Gastrocnemius medialis (tissue), 4 donors: ENCODE results near the gene TP53AIP1. TPM values are rescaled to one million over a fixed set of nuclear protein-coding genes. Genes with fewer than 3 reads are reported as not detected.

Experiments
- ATAC-seq, 2 donors: fragments of 150-250 bp; one replicate each; pipeline ENCODE4 v1.9.1; 2016
- DNase-seq, 2 donors: peaks; one replicate each; pipeline ENCODE4 v3.0.0-alpha.2; 2019
- H3K27ac ChIP-seq, 4 donors: fragments of 200-600 bp; sonication (generic); 1 replicate in 1 of 4; 2 replicates in 3 of 4; pipeline ENCODE4 v1.5.1; 2016 to 2018; ENCODE audit warnings: mild to moderate bottlenecking in 2 of 4, moderate library complexity in 1 of 4
- H3K27me3 ChIP-seq, 3 donors: fragments of 200-600 bp; sonication (generic) in 2 of 3; 1 replicate in 1 of 3; 2 replicates in 2 of 3; pipeline versions ENCODE4 v1.5.1 to v1.6.0; 2016 to 2019; ENCODE audit warnings: mild to moderate bottlenecking in 1 of 3, moderate library complexity in 1 of 3
- H3K36me3 ChIP-seq, 2 donors: fragments of 200-600 bp; sonication (generic) in 1 of 2; one replicate each; pipeline ENCODE4 v1.5.1; 2017 to 2018
- H3K4me1 ChIP-seq, 2 donors: fragments of 200-600 bp; sonication (generic) in 1 of 2; one replicate each; pipeline ENCODE4 v1.5.1; 2016 to 2017; ENCODE audit warnings: mild to moderate bottlenecking in 2 of 2
- H3K4me3 ChIP-seq, 4 donors: fragments of 200-600 bp; sonication (generic) in 3 of 4; 1 replicate in 1 of 4; 2 replicates in 3 of 4; pipeline ENCODE4 v1.5.1; 2016 to 2019; ENCODE audit warnings: mild to moderate bottlenecking in 2 of 4
- H3K9me3 ChIP-seq, 3 donors: fragments of 200-600 bp; sonication (generic) in 2 of 3; 1 replicate in 1 of 3; 2 replicates in 2 of 3; pipeline ENCODE4 v1.5.1; 2016 to 2019
- POLR2A ChIP-seq, 2 donors: fragments of 450-650 bp; IDR thresholded peaks; one replicate each; pipeline ENCODE4 v1.6.1; 2017; ENCODE audit warnings: antibody characterized with exemption in 2 of 2, mild to moderate bottlenecking in 2 of 2, moderate library complexity in 2 of 2
- in situ Hi-C, 4 donors: fragments of 200-750 bp; cut with MboI; loops; one replicate each; pipeline versions ENCODE4 v1.15.0 to v1.8.0; 2017; ENCODE audit warnings: low sequenced_read_pairs in 4 of 4
- intact Hi-C: fragments of 100-400 bp; cut with DNase I; formaldehyde crosslinking; loops from one replicate; pipeline ENCODE4 v1.15.1; 2023; ENCODE audit warnings: low total_unique reads
- total RNA-seq, 4 donors: library from RNA; depleted of rRNA; stranded (reverse); fragments of >200 nt; gene quantifications; one replicate each; pipeline versions ENCODE4 v1.1.0 to v1.2.3, GENCODE V29; 2016
- TF ChIP-seq, protein P1 (sequence below), 5 experiments: fragments of 450-650 bp in 3 of 5; fragments of 200-600 bp in 2 of 5; sonication (generic) in 2 of 5; IDR thresholded peaks in 4 of 5; conservative IDR thresholded peaks in 1 of 5; 1 replicate in 4 of 5; 2 replicates in 1 of 5; pipeline ENCODE4 v1.5.1; 2016 to 2019; ENCODE audit warnings: antibody characterized with exemption in 5 of 5, mild to moderate bottlenecking in 3 of 5, moderate library complexity in 3 of 5

The TP53AIP1 gene
- total RNA-seq, 4 donors from 2014 or later = not detected

DNA sequence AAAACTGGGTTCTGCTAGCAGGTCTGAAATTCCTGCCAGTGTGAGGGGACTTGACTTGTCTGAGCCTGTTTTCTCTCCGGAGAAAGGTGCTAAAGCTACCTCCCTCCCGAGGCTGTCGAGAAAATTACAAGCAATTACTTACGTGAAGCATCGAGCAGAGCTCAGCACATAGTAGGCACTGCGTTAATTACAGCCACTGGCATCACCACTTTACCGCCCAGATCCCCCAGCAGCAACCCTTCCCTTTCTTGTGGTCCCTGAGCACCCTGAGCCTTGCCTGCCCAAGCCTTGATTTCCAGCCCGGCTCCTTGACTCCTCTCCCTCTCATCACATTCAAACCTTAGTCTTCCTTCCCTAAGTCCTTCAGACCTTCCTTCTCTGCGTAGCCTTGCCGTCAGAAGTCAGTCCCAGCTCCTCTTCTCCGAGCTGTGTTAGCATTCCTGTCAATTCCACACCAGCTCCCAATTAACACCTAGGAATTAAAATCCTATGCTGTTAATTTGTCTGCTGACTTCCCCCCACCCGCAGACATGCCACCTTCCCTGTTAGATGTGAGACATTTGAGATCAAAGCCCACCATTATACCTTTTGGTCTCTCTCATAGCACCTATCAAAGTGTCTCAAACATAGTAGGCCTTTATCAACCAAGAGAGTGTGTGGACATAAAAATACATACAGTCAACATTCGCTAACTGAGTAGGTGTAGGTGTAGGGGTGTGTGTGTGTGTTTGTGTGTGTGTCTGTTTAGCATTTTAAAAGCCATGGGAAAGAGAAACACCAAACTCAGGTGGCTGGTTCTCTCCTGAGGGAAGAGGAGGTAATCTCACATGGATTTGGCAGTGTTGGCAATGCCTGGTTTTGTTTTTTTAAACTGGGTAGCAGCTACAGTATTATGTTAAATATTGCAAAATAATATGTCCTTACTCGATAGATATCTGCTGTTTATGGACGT is 54.4 kb downstream of the TP53AIP1 start:
- peaks cover 0 to 7% of the 10 kb centered on the region in 2 donors for H3K4me1 ChIP-seq
- no peaks in the 10 kb centered on the region for H3K9me3 ChIP-seq
- in situ Hi-C loops = loop anchor here (5.0 to 25.0 kb wide), 3 partner anchors 64 to 449 kb away; no protein-coding TSS in a partner anchor
- DNase-seq (no peak), ATAC-seq (no peak)
- TF ChIP-seq, protein P1, sequence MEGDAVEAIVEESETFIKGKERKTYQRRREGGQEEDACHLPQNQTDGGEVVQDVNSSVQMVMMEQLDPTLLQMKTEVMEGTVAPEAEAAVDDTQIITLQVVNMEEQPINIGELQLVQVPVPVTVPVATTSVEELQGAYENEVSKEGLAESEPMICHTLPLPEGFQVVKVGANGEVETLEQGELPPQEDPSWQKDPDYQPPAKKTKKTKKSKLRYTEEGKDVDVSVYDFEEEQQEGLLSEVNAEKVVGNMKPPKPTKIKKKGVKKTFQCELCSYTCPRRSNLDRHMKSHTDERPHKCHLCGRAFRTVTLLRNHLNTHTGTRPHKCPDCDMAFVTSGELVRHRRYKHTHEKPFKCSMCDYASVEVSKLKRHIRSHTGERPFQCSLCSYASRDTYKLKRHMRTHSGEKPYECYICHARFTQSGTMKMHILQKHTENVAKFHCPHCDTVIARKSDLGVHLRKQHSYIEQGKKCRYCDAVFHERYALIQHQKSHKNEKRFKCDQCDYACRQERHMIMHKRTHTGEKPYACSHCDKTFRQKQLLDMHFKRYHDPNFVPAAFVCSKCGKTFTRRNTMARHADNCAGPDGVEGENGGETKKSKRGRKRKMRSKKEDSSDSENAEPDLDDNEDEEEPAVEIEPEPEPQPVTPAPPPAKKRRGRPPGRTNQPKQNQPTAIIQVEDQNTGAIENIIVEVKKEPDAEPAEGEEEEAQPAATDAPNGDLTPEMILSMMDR (IDR thresholded peaks at IDR 0.05 in 4 of 5, conservative IDR thresholded peaks at IDR 0.05 in 1 of 5) = no peak
- no peak for TF ChIP-seq POLR2A (IDR thresholded peaks at IDR 0.05)
- H3K36me3 ChIP-seq = no peaks in the 10 kb centered on the region
- intact Hi-C loops = loop anchor here (5.0 kb wide), 1 partner anchor 444 kb away; no protein-coding TSS in a partner anchor
- H3K27me3 ChIP-seq = peaks cover 9 to 33% (median 22%) of the 10 kb centered on the region in 3 donors
- no peak overlapping the region for H3K27ac ChIP-seq
- H3K4me3 ChIP-seq = no peak overlapping the region

DNA sequence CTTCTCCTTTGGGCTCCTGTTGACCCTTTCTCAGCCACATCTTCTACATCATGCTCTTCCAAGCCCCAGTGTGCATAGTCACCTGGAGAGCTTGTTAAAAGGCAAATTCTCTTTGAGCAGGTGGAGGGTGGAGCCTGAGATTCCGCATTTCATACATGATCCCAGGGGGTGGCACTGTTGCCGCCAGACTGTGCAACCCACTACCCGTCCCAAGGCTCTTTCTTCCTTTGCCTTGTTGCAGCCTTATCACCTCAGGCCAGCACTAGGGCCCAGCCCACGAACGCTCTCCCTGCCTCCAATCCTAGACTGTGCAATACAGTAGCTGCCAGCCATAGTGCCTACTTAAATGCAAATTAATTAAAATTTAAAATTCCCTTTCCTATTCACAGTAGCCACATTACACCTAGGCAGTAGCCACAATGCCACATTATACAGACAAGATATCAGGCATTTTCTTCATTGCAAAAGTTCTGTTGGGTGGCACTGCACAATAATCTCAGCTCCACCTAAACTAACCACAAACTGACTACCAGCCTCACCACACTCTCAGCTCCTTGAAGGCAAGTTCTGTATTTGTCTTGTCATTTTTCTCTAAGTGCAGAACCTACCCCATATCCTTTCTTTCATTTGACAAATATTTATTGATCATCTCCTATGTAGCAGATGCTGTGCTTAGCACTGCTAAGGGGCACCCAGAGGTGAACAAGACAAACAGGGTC is 56.1 kb downstream of the TP53AIP1 start:
- no peak overlapping the region for H3K27ac ChIP-seq
- no peak overlapping the region for H3K4me3 ChIP-seq
- intact Hi-C loops (loop anchor here (5.0 kb wide), 1 partner anchor 446 kb away; no protein-coding TSS in a partner anchor), in situ Hi-C loops (loop anchor here (5.0 to 25.0 kb wide), 3 partner anchors 66 to 451 kb away; no protein-coding TSS in a partner anchor)
- peaks cover 0 to 7% of the 10 kb centered on the region in 2 donors for H3K4me1 ChIP-seq
- H3K27me3 ChIP-seq = peaks cover 9 to 31% (median 20%) of the 10 kb centered on the region in 3 donors
- no peak for TF ChIP-seq POLR2A (IDR thresholded peaks at IDR 0.05)
- TF ChIP-seq, protein P1 (IDR thresholded peaks at IDR 0.05 in 4 of 5, conservative IDR thresholded peaks at IDR 0.05 in 1 of 5) = no peak
- no peaks in the 10 kb centered on the region for H3K9me3 ChIP-seq
- H3K36me3 ChIP-seq = no peaks in the 10 kb centered on the region
- no peak for ATAC-seq
- no peak for DNase-seq

Other genes starting within 250 kb of the TP53AIP1 start
- gene FLI1, start 248.8 kb downstream of the TP53AIP1 start, total RNA-seq = 10 to 100 TPM in 2 of 4 donors, 1 to 10 TPM in 2; 8.4 to 16.5 (median 10.1) TPM
- 1 to 10 TPM in 1 of 4 donors, not detected in 3; 3.1 TPM for gene KCNJ1, start 75.6 kb downstream of the TP53AIP1 start, total RNA-seq
- under 1 TPM in 2 of 4 donors, not detected in 2; 0.24 to 0.46 TPM for gene KCNJ5, start 51.5 kb downstream of the TP53AIP1 start, total RNA-seq
- gene ARHGAP32, start 249.5 kb upstream of the TP53AIP1 start, total RNA-seq = 10 to 100 TPM in 1 of 4 donors, 1 to 10 TPM in 3; 5.6 to 17.0 (median 7.8) TPM